Astrocyte of the cerebellum (primary cell): Measurements from ENCODE around the gene SFXN5.

ENCODE experiments used
- DNase-seq: peaks from one replicate; pipeline ENCODE4 v3.0.0-alpha.2; 2011; ENCODE audit warnings: low read depth
- H3K4me3 ChIP-seq: 2 replicates; pipeline ENCODE4 v1.5.1; 2011; ENCODE audit warnings: mild to moderate bottlenecking, low read depth, low read length, moderate library complexity
- CTCF ChIP-seq: IDR thresholded peaks from 2 replicates; pipeline ENCODE4 v1.5.1; 2012; ENCODE audit warnings: low read length, low read depth, moderate library complexity, mild to moderate bottlenecking; ENCODE audit errors: missing control alignments
- in situ Hi-C: cut with HindIII; loops from 2 replicates; pipeline ENCODE4 v1.10.0; 2017; ENCODE audit warnings: low sequenced_read_pairs

SFXN5 gene

DNA sequence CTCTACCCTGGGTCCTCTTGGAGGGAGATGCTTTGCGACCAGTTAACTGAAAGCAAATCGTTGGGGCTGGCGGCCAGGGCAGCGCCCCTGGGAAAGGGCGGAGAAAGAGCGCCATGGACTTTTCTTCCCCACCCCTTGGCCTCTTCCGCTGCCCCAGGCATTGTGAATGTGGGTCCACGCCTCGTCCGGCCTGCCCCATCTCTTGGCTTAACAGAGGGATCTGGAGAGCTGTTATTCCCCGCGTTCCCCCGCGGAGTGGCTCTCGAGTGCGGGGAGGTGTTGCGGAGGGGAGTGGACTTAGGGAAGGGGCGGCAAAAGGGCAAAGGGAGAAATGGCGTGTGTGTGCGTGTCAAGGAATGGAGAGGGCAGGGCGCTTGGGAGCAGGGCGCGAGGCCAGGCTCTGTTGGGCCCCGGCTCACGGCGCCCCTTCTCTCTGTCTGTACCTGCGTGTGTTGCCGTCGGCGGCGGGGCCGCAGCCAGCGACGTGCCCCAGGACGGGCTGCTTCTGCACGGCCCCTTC, 147.6 kb downstream of the SFXN5 start:
- in situ Hi-C loops, result no loop called here
- no peak for TF ChIP-seq CTCF
- DNase-seq, result no peak
- H3K4me3 ChIP-seq, result no peak overlapping the region

GRCh38 chr2:72921853-72922252, 149.7 kb downstream of the SFXN5 start:
- TF ChIP-seq CTCF, result no peak
- in situ Hi-C loops, result no loop called here
- H3K4me3 ChIP-seq, result no peak overlapping the region
- DNase-seq, result no peak

GRCh38 chr2:72921088-72921851, 150.2 kb downstream of the SFXN5 start:
- TF ChIP-seq CTCF, result no peak
- no peak for DNase-seq
- in situ Hi-C loops, result no loop called here
- no peak overlapping the region for H3K4me3 ChIP-seq

GRCh38 chr2:72920318-72921087, 151.0 kb downstream of the SFXN5 start:
- TF ChIP-seq CTCF, result no peak
- H3K4me3 ChIP-seq, result no peak overlapping the region
- in situ Hi-C loops, result no loop called here
- no peak for DNase-seq

DNA sequence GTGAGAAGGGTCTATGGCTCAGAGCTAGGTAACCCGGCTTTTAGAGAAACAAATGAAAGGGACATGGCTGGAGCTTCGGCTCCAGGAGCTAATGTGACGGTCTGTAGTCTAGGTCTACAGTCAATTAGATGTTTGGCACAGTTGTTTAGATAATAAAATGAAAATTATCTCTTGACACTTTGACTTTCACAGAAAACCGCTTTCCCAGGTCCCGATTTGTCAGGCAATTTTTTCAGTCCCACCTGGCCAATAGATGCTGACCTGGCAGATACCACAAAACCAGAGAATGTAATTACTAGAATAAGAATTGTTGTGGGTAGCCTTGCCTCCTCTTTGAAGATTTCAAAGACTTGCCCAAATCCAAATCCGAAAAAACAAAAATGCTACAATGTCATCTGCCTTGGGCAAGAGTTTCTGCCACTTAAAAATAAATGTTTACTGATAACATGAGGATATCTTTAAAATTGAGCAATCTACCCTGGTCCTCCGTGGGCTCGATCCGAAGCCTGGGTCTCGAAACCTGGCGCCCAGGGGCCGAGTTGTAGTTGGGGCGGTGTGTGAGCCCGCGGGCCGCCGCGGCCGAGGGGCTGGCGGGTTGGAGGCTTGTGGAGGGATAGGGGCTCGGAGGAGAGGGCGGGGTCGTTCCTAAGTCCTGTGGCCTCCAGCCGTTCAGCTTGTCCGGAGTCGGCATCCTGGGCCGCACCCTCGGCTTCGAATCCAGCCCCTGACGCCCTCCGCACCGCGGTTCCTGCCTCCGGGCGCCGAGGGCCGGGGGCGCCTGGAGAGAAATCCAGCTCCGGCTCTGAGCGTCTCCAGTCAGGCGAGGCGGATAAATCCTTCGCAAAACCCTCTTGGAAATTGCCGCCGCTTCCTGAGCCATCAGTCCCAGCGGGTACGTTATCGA, 151.8 kb downstream of the SFXN5 start:
- in situ Hi-C loops, result no loop called here
- no peak overlapping the region for H3K4me3 ChIP-seq
- DNase-seq, result no peak
- no peak for TF ChIP-seq CTCF
